Stimulated activated CD8-positive, alpha-beta memory T cell treated with anti-CD3 and anti-CD28 coated beads, Interleukin-4, amount 100 ng/mL, for 24 hours (primary cell): ENCODE data around the gene BICD2.

Source experiments
- DNase-seq: peaks from one replicate; pipeline ENCODE4 v3.0.0-alpha.2; 2020; ENCODE audit warnings: low read depth

BICD2 gene

DNA sequence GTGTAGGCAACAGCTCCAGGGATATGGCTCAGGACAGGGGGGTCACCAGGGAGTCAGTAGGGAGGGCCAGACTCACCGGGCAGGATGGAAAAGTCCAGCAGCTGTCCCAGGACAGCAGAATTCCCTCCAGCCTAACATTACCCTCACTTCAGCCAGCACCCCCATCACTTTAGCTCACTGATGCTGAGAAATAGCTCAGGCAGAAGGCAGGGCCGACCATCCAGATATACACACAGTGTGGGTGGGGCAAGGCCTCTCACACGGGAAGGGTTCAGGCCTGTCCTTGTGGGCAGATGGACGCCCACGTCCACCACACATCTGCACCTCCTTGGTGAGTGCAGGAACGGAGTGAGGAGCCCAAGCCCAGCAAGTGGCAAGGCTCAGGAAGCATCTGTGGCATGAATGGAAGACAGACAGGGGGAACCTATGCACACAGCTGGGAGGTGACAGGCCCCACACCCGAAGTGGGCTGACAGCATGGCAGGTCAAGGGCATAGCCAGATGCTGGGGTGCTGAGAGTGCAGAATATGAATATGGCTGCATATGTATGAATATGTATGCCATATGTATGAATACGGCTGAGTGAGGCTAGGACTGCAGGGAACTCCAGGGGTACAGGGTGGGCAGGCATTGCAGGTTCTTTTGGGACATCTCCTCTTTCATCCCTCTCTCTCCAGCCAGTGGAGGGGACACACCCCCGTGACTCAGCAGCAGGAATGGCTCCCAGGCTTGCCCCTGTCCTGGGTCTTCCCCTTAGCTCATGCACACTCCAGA is 17.0 kb downstream of the BICD2 start:
- no peak for DNase-seq

DNA sequence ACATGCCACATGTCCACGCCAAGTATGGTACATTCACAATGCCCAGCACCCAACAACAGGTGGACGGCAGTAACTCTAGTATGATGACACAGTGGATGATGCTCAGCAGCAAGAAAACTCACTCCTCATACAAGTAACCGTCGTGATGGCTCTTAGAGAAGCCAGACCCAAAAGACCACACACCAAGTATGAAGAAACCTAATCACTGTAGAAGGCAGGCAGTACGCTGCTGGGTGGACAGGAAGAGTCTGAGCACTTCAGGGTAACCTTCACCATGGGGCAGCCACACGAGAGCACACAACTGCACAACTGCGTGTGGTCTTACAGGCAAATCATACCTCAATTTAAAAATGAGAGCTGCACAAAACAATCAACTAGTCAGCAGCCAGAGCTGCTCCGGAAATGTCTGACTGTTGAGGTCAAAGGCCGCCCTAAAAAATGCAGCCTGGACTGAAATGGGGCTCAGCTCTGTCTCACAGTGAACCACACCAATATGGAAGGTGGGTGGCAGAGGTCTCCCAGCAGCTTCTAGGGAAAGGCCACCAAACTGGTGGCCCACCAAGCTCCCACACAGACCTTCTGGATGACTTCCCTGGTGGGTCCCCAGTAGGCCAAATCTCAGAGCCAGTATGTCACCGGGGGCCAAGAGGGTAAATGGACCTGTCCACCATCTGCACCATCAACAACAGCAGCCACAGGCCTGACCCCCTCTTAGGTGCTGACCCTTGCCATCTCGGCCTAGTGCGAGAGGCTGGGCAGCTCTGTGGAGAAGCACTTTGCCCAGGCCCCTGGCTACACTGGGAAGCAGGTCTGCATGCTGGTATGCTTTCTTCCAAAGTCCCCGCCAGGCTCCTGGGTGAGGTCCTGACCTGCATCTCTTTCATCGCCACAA is 17.8 kb downstream of the BICD2 start:
- no peak for DNase-seq

- DNase-seq = no peak
Observed at GRCh38 chr9:92745881-92746280, 18.8 kb downstream of the BICD2 start.

- no peak for DNase-seq
Observed at GRCh38 chr9:92745331-92745730, 19.3 kb downstream of the BICD2 start.

DNA sequence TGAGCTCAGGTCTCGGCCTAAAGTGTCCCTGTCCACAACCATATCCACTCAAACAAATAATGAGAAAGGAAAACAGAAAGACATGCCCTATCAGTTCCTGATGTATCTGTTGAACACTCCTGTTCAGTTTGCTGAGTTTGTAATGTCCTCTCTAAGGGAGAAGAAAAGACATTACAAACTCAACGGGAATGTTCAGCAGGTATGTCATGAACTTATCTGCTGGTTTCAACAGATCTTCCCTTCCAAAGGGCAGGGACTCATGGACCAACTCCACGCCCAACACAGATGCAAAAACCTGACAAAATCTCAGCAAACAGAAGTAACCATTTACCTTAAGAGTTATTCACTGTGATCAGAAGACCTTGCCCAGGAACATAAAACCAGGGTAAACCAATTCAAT is 23.7 kb downstream of the BICD2 start:
- DNase-seq = no peak

- no peak for DNase-seq
Observed at GRCh38 chr9:92740446-92740961, 24.1 kb downstream of the BICD2 start.

GRCh38 chr9:92740009-92740408 is 24.6 kb downstream of the BICD2 start:
- DNase-seq = no peak

DNA sequence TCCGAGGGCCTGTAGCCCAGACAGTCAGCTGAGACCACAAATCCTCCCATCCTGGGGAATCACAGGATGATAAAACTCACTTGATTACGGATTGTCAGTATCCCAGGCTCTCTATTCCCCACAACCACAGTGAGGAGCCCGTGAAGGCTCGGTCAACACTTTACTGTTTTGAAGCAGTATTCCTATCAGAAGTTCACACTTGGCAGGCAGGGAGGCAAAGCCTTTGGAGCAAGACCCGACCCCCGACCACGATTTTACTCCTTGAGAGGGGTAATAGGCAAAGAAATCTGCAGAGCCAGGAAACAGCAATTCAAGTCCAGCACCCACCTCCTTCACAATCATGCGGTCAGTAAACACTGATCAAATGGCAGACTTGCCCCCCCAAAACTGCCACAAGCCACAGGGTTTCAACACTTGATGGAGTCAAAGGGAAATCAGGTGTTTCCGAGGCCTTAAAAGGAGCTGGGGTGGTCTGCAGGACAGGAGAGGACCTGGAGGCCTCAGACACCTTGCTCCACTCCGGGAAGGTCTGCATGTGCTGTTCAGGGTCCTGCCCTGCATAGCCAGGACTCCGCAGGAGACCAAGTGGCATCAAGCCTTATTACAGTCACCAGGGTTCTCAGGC is 25.2 kb downstream of the BICD2 start:
- DNase-seq = no peak

GRCh38 chr9:92738661-92739081 is 26.0 kb downstream of the BICD2 start:
- DNase-seq = no peak

- no peak for DNase-seq
Observed at GRCh38 chr9:92737611-92738299, 26.9 kb downstream of the BICD2 start.

DNA sequence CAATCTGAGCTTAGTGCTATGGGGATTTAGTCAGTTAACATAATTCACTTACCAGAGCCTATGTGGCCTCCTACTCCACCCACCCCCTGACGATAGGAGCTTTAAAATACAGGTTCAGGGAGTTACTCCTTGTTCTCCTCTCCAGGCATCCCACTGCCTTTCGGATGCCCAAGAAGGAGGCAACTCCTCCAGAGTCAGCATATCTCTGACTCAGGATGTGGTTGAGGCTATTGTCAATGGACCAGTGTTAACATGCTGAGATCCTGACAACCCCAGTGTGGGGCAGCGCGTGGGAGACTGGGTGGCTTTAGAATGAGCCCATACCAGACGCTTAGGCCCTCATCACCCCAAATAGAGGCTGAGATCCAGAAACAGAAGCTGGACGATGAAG is 27.4 kb downstream of the BICD2 start:
- no peak for DNase-seq

GRCh38 chr9:92736563-92737215 is 27.9 kb downstream of the BICD2 start:
- no peak for DNase-seq

DNA sequence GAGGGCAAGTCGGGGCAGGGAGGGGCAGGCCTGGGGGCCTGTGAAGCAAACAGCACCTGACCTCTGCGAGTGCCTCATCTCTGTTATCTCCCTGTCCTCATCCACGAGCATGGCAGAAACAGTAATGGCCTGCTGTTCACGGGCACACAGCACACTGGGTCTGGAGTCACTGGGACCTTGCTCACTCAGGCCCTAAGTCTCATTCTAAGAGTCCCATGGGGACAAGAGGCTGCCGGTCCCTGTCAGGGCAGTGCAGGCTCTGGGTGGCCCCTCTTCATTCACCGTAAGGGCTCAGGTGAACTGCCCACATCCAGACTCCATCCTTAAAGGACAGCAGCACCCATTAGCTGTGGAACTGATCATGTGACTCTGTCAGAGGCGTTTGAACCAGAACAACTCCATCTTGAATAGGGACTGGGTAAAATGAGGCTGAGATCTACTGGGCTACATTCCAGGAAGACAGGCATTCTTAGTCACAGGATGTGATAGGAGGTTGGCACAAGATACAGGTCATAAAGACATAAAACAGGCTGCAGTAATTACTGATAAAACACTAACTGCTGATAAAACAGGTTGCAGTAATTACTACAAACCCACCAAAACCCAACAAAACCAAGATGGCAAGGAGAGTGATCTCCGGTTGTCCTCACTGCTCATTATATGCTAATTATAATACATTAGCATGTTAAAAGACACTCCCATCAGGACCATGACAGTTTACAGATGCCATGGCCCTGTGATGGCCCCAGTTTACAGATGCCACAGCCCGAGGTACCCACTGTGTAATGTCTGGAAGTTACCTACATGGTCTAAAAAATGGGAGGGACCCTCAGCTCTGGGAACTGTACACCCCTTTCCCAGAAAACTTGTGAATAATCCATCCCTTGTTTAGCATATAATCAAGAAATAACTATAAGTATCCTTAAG is 28.7 kb downstream of the BICD2 start:
- DNase-seq = no peak

DNA sequence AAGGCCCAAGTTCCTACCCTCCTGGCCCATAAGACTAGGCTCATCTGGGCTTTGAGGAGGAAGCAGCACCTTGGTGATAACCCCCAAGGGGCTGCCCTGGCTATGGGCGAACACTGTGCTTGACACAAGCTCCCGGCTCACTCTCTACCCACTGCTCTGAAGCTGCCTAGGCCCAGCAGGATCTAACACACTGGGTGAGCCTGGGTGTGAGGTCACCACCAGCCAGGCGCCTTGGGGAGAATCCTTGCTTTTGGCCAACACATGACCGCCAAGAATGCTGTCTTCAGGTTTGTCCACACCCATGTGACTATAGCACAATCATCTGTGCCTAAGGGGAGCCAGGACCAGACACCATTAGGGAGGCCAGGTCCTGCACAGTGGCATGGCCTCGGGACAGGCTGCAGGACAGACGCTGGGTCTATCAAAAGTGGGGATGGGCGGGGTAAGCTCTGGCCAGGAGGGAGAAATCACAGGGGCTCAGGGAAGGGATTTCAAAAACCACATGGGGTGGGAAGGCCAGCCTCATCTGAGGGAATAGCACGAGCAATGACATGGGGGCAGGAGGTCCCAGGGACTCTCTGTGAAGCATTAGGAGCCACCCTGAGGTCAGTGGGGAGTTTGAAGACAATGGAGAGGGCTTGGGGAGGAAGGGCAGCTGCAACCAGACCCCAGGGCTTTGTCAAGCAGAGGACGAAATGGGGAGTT is 29.6 kb downstream of the BICD2 start:
- DNase-seq = no peak

DNA sequence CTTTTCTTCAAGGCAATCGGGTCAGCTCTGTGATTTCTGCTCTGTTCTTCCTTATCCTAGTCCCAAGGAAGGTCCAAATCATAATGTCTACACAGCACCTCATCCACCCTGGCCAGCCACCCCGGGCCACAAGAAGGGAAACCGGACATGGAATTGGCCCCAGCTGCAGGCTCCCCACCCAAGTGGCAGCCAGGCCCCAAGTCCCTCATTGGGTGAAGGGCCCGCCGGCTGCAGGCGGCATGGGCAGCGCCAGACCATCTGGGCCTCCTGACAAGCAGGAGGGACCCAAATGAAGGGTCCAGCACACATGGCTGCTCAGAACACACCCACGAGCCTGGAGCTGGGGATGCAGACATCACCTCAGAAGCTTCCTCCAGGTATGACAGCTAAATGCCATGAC is 33.7 kb downstream of the BICD2 start:
- DNase-seq = no peak

GRCh38 chr9:92729735-92730155 is 34.9 kb downstream of the BICD2 start:
- no peak for DNase-seq

DNA sequence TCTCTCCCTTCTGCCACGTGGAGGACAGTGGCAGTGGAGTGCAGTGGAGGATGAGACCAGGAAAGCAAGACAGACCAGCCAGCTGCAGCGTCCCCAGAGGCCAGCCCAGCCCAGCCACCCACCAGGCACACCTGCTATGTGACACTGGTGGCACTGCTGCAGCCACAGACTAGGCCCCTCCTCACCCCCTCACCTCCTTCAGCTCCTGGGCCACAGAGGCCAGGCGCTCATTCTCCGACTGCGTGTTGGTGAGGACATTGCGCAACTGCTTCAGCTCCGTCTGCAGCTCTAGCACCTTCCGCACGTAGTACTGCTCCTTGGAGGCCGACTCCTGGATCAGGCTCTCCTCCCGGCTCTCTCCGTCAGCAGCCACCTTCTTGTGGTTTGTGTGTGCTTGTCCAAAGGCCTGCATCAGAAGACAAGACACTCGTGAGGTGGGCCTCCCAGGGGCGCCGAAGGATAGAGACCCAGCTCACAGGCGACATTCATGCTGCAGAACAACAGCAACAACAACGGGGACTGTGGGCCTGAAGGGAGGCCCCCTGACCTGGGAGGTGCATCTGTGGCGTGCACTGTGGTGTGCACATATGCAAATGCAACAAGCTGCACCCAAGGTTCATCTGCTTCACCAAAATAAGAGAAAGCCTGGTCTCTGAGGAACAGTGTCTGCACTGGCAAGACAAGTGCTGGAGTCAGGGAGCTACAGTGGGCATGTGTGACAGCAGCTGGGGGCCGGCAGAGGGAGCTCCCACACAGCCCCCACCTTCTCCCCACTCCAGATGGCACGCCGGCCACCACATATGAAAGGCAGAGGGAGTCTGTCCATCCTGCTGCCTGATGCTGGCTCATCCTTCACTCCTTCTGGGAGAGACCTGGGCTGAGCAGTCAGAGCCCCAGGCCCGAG is 35.5 kb downstream of the BICD2 start:
- no peak for DNase-seq
